Ovary (tissue), 9 donors: ENCODE data around the gene ENTPD7. TPM values are rescaled to one million over a fixed set of nuclear protein-coding genes. Genes with fewer than 3 reads are reported as not detected.
"Not testable (repeated sequence)": the region's sequence is repeated elsewhere in the genome, so short reads cannot be mapped to it uniquely, and the experiment has no call there.

Source experiments
- DNase-seq, 5 donors: peaks; one replicate each; pipeline ENCODE4 v3.0.0-alpha.2; 2019 to 2020
- H3K27ac ChIP-seq, 2 donors: fragments of 200-600 bp; one replicate each; pipeline versions ENCODE4 v1.5.1 to v1.8.0; 2019 to 2022
- H3K27me3 ChIP-seq: fragments of 200-600 bp; one replicate; pipeline ENCODE4 v1.8.0; 2022
- H3K36me3 ChIP-seq: fragments of 200-600 bp; sonication (generic); one replicate; pipeline ENCODE4 v1.5.1; 2019
- H3K4me1 ChIP-seq: one replicate; pipeline ENCODE4 v1.8.1; 2013; ENCODE audit warnings: mild to moderate bottlenecking, moderate library complexity; ENCODE audit not compliant: insufficient read depth
- H3K4me3 ChIP-seq: fragments of 200-600 bp; sonication (generic); one replicate; pipeline ENCODE4 v1.5.1; 2017
- H3K9me3 ChIP-seq, 2 donors: fragments of 200-600 bp in 1 of 2; sonication (generic) in 1 of 2; one replicate each; pipeline versions ENCODE4 v1.5.1 to v1.8.1; 2013 to 2019; ENCODE audit warnings: mild to moderate bottlenecking in 1 of 2, moderate library complexity in 1 of 2
- EP300 ChIP-seq: sonication (generic); formaldehyde crosslinking; IDR thresholded peaks from one replicate; pipeline ENCODE4 v1.6.1; 2017; ENCODE audit warnings: antibody characterized with exemption
- POLR2A ChIP-seq: fragments of 450-650 bp; IDR thresholded peaks from one replicate; pipeline ENCODE4 v1.6.1; 2017; ENCODE audit warnings: antibody characterized with exemption, mild to moderate bottlenecking, moderate library complexity
- WGBS, 3 donors: extraction: QIAGEN DNeasy Blood & Tissue Kit in 1 of 3; methylation state at CpG; one replicate each; pipeline versions ENCODE4 v1.1.5 to v1.1.7; 2013 to 2017; 5-methylcytosine and 5-hydroxymethylcytosine counted together
- intact Hi-C, 4 donors: fragments of 100-400 bp; cut with DNase I; formaldehyde crosslinking; loops; one replicate each; pipeline versions ENCODE4 v1.11.0 to v1.15.1; 2022 to 2023
- polyA plus RNA-seq, 2 donors: library from polyadenylated mRNA; stranded (reverse); fragments of 200-250 nt in 1 of 2; fragments of 350-450 nt in 1 of 2; fragmentation: Illumina TruSeq in 1 of 2; extraction: RNeasy Lipid Tissue Mini Kit (QIAGEN cat#74804) in 1 of 2; gene quantifications; one replicate each; pipeline ENCODE4 v1.2.3, GENCODE V29; 2013 to 2014
- total RNA-seq, 7 donors: library from RNA; depleted of rRNA in 2 of 7; stranded (reverse); fragments of >200 nt in 2 of 7; fragmentation: NEBNext Ultra II Directional in 3 of 7; extraction: Animal tissue kit (Norgen Biotek cat#: 25700) in 3 of 7; gene quantifications; one replicate each; pipeline versions ENCODE4 v1.1.0 to v1.2.4, GENCODE V29; 2016 to 2023
- TF ChIP-seq, protein P1 (sequence below), 3 donors: fragments of 450-650 bp in 2 of 3; fragments of 200-600 bp in 1 of 3; IDR thresholded peaks; one replicate each; pipeline versions ENCODE4 v1.5.1 to v1.8.0; 2016 to 2022; ENCODE audit warnings: antibody characterized with exemption in 3 of 3, mild to moderate bottlenecking in 1 of 3
- donor health status: DM: no; HTN: no; CAD: no; lungs with moderate emphysema.
- donor health status: DM: no; HTN: no; CAD: no.
- donor health status: Bipolar disorder and iron deficiency.
- donor health status: DM: yes; HTN: yes; CAD: no.
- donor health status: DM: no; HTN: no; CAD: no.
- donor health status: DM: yes; HTN: yes; CAD: no.

ENTPD7 gene
- total and polyA plus RNA-seq, 9 donors, result 1.1 to 8.8 (median 5.3) TPM

DNA sequence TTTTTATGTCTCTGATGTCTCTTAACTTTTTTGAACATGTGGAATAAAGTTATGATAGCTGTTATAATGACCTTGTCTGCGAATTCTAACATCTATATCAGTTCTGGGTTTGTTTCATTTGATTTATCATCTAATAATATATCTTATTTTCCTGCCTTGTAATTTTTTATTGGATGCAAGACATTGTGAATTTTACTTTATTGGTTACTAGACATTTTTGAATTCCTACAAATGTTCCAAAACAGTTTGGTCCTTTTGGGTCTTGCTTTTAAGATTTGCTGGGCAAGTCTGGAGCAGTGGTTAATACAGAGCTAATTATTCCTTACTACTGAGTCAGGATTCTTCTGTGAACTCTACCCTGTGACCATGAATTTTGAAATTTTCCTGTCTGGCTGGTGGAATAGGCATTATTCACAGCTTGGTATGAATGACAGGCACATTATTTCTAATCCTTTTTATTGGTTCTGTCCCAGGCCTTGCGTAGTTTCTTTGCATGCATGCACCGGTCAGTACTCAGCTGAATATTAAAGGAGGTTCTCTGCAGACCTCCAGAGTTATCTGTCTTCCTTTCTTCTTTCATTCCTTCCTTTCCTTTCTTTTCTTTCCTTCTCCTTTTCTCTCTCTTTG, 81.7 kb downstream of the ENTPD7 start:
- intact Hi-C loops, result no loop called here
- Histone ChIP-seq H3K27me3 (no peaks in the 10 kb centered on the region), H3K27ac (no peak overlapping the region), H3K4me1 (no peaks in the 10 kb centered on the region), H3K36me3 (no peaks in the 10 kb centered on the region), H3K9me3 (no peaks in the 10 kb centered on the region), H3K4me3 (no peak overlapping the region)
- DNase-seq, result no peak
- 95 to 99% (median 97%) methylated on average over 3 of the region's 3 CpGs for WGBS, 3 donors
- TF ChIP-seq, protein P1, sequence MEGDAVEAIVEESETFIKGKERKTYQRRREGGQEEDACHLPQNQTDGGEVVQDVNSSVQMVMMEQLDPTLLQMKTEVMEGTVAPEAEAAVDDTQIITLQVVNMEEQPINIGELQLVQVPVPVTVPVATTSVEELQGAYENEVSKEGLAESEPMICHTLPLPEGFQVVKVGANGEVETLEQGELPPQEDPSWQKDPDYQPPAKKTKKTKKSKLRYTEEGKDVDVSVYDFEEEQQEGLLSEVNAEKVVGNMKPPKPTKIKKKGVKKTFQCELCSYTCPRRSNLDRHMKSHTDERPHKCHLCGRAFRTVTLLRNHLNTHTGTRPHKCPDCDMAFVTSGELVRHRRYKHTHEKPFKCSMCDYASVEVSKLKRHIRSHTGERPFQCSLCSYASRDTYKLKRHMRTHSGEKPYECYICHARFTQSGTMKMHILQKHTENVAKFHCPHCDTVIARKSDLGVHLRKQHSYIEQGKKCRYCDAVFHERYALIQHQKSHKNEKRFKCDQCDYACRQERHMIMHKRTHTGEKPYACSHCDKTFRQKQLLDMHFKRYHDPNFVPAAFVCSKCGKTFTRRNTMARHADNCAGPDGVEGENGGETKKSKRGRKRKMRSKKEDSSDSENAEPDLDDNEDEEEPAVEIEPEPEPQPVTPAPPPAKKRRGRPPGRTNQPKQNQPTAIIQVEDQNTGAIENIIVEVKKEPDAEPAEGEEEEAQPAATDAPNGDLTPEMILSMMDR (IDR thresholded peaks at IDR 0.05), result no peak
- TF ChIP-seq POLR2A, result no peak

DNA sequence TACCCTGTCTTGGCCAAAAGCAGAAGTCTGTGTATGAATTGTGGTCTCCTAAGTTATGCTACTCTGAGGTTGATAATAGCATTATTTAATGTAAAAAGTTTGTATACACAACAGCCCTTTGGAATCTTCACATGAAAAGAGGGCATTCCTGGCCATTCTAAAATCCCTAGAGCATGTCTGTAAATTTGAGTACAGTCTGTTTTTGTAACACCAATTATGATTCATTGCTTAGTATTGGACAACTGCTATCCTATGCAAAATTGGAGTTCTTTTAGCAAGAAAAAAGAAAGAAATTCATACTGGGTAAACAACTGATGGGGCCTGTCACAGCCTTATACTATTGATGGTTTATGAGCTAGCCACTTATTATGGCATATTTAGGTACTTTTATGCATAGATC, 82.9 kb downstream of the ENTPD7 start:
- H3K4me1 ChIP-seq, result no peaks in the 10 kb centered on the region
- H3K36me3 ChIP-seq, result no peaks in the 10 kb centered on the region
- H3K27ac ChIP-seq, result no peak overlapping the region
- no peak overlapping the region for H3K4me3 ChIP-seq
- DNase-seq, result no peak
- TF ChIP-seq POLR2A (no peak), EP300 (no peak)
- TF ChIP-seq, protein P1 (IDR thresholded peaks at IDR 0.05), result no peak
- H3K9me3 ChIP-seq, result no peaks in the 10 kb centered on the region
- no peaks in the 10 kb centered on the region for H3K27me3 ChIP-seq
- intact Hi-C loops, result no loop called here

GRCh38 chr10:99742701-99743100, 83.4 kb downstream of the ENTPD7 start:
- no peaks in the 10 kb centered on the region for H3K9me3 ChIP-seq
- H3K4me1 ChIP-seq, result no peaks in the 10 kb centered on the region
- no peak for DNase-seq
- no peaks in the 10 kb centered on the region for H3K27me3 ChIP-seq
- WGBS, 3 donors, result 80 to 95% (median 92%) methylated on average over 2 of the region's 2 CpGs
- intact Hi-C loops, result no loop called here
- no peaks in the 10 kb centered on the region for H3K36me3 ChIP-seq
- no peak for TF ChIP-seq POLR2A
- TF ChIP-seq EP300, result no peak
- TF ChIP-seq, protein P1 (IDR thresholded peaks at IDR 0.05), result no peak
- H3K27ac ChIP-seq, result no peak overlapping the region
- no peak overlapping the region for H3K4me3 ChIP-seq

DNA sequence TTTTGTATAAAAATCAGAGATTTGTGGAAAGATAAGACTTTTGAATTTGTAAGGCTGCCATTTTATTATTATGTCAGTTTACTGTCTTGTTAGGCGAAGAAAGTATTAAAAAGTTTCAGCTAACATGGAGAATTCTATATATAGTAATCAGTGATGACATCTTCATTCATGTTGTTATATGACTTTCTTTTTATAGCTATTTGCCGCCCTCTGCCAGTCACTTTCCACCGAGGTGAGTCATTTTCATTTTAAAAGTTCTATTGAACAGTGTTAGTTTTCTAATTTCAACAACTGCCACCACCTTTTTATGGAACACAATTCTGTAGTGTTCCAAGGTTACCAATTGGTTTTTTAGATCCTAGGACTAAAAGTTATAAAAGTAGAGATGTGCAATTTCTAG, 84.5 kb downstream of the ENTPD7 start:
- H3K36me3 ChIP-seq, result no peaks in the 10 kb centered on the region

GRCh38 chr10:99746166-99746565, 86.9 kb downstream of the ENTPD7 start:
- H3K27ac ChIP-seq, H3K27me3 ChIP-seq, H3K36me3 ChIP-seq, H3K9me3 ChIP-seq, H3K4me1 ChIP-seq, intact Hi-C loops, H3K4me3 ChIP-seq, DNase-seq: not testable (repeated sequence)
- 85 to 88% (median 85%) methylated on average over 2 of the region's 2 CpGs for WGBS, 3 donors

More for the DNA sequence above, 84.5 kb downstream of the ENTPD7 start:
- Histone ChIP-seq H3K4me1 (no peaks in the 10 kb centered on the region), H3K4me3 (no peak overlapping the region), H3K27ac (no peak overlapping the region), H3K9me3 (no peaks in the 10 kb centered on the region), H3K27me3 (no peaks in the 10 kb centered on the region)
- TF ChIP-seq, protein P1 (IDR thresholded peaks at IDR 0.05), result no peak
- TF ChIP-seq POLR2A (no peak), EP300 (no peak)
- no peak for DNase-seq
- 87 to 92% (median 88%) methylated on average over 3 of the region's 3 CpGs for WGBS, 3 donors
- intact Hi-C loops, result no loop called here
